Right lobe of liver (tissue), 6 donors: ENCODE measurements around the gene BRINP3. TPM values are rescaled to one million over a fixed set of nuclear protein-coding genes. Genes with fewer than 3 reads are reported as not detected.
"Not testable (repeated sequence)": the region's sequence is repeated elsewhere in the genome, so short reads cannot be mapped to it uniquely, and the experiment has no call there.

Experiments used
- ATAC-seq, 4 donors: fragments of 200-7000 bp; cut with Tn5 transposase; one replicate each; pipeline ENCODE4 v1.9.1; 2020; ENCODE audit warnings: mild to moderate bottlenecking in 4 of 4, moderate library complexity in 4 of 4
- DNase-seq, 3 donors: peaks; one replicate each; pipeline ENCODE4 v3.0.0-alpha.2; 2020
- H3K27ac ChIP-seq, 3 donors: fragments of 200-600 bp; one replicate each; pipeline ENCODE4 v1.8.0; 2022
- H3K27me3 ChIP-seq, 2 donors: fragments of 200-600 bp; one replicate each; pipeline ENCODE4 v1.8.0; 2022
- H3K36me3 ChIP-seq, 4 donors: fragments of 200-600 bp; sonication (generic) in 1 of 4; one replicate each; pipeline versions ENCODE4 v1.5.1 to v1.8.0; 2017 to 2022; ENCODE audit warnings: control low read depth in 1 of 4
- H3K4me1 ChIP-seq, 4 donors: fragments of 200-600 bp; sonication (generic) in 1 of 4; one replicate each; pipeline versions ENCODE4 v1.5.1 to v1.8.0; 2017 to 2022; ENCODE audit warnings: control low read depth in 1 of 4
- H3K4me3 ChIP-seq, 3 donors: fragments of 200-600 bp; one replicate each; pipeline ENCODE4 v1.8.0; 2022
- H3K9me3 ChIP-seq, 4 donors: fragments of 200-600 bp; sonication (generic) in 1 of 4; one replicate each; pipeline versions ENCODE4 v1.5.1 to v1.8.0; 2017 to 2022; ENCODE audit warnings: control low read depth in 1 of 4
- POLR2A ChIP-seq: fragments of 450-650 bp; IDR thresholded peaks from one replicate; pipeline ENCODE4 v1.6.1; 2017; ENCODE audit warnings: antibody characterized with exemption, mild to moderate bottlenecking
- WGBS: methylation state at CpG from one replicate; pipeline ENCODE4 v1.1.6; 2018; ENCODE audit warnings: low coverage, low lambda C conversion rate; ENCODE audit not compliant: insufficient coverage; ENCODE audit errors: missing lambda C conversion rate; 5-methylcytosine and 5-hydroxymethylcytosine counted together
- intact Hi-C, 2 donors: fragments of 100-400 bp; cut with DNase I; formaldehyde crosslinking; loops; one replicate each; pipeline versions ENCODE4 v1.11.2 to v1.14.1; 2022
- long read RNA-seq: library from polyadenylated mRNA; unstranded; transcript quantifications from one replicate; pipeline ENCODE4 v2.0.0, GENCODE V29; 2019
- total RNA-seq, 6 experiments: library from RNA; depleted of rRNA in 2 of 6; stranded (reverse); fragments of >200 nt in 2 of 6; fragmentation: NEBNext Ultra II Directional in 3 of 6; extraction: Animal tissue kit (Norgen Biotek cat#: 25700) in 3 of 6; gene quantifications; one replicate each; pipeline versions ENCODE4 v1.1.0 to v1.2.4, GENCODE V29; 2016 to 2023
- TF ChIP-seq, protein P1 (sequence below), 4 donors: fragments of 200-600 bp in 3 of 4; fragments of 450-650 bp in 1 of 4; IDR thresholded peaks; one replicate each; pipeline versions ENCODE4 v1.5.1 to v1.8.0; 2016 to 2022; ENCODE audit warnings: antibody characterized with exemption in 4 of 4, mild to moderate bottlenecking in 2 of 4
- donor health status: DM: no; HTN: yes; CAD: no.
- donor health status: DM: no; HTN: no; CAD: no.
- donor health status: DM: no; HTN: no; CAD: no.
- donor health status: DM: no; HTN: yes; CAD: no.
- donor health status: DM: no; HTN: yes; CAD: no.

The BRINP3 gene
- total RNA-seq: not detected
- long read RNA-seq: 0 reads

GRCh38 chr1:190477762-190478148 lies at the start of gene BRINP3:
Gene BRINP3 (minus strand): TSS chr1:190477864.
- Histone ChIP-seq H3K27ac (no peak within 1 kb of the TSS), H3K36me3 (no peaks in the 10 kb centered on the region), H3K4me3 (no peak within 1 kb of the TSS), H3K27me3 (no peaks in the 10 kb centered on the region), H3K9me3 (no peaks in the 10 kb centered on the region), H3K4me1 (peaks cover 0 to 9% (median 0%) of the 10 kb centered on the region in 4 donors)
- ATAC-seq: peak in 1 of 4 donors; percentile 17
- WGBS: 2% methylated on average over 4 of the region's 4 CpGs
- TF ChIP-seq POLR2A: no peak
- TF ChIP-seq, protein P1, sequence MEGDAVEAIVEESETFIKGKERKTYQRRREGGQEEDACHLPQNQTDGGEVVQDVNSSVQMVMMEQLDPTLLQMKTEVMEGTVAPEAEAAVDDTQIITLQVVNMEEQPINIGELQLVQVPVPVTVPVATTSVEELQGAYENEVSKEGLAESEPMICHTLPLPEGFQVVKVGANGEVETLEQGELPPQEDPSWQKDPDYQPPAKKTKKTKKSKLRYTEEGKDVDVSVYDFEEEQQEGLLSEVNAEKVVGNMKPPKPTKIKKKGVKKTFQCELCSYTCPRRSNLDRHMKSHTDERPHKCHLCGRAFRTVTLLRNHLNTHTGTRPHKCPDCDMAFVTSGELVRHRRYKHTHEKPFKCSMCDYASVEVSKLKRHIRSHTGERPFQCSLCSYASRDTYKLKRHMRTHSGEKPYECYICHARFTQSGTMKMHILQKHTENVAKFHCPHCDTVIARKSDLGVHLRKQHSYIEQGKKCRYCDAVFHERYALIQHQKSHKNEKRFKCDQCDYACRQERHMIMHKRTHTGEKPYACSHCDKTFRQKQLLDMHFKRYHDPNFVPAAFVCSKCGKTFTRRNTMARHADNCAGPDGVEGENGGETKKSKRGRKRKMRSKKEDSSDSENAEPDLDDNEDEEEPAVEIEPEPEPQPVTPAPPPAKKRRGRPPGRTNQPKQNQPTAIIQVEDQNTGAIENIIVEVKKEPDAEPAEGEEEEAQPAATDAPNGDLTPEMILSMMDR (IDR thresholded peaks at IDR 0.05): no peak
- no peak for DNase-seq
- intact Hi-C loops: no loop called here

DNA sequence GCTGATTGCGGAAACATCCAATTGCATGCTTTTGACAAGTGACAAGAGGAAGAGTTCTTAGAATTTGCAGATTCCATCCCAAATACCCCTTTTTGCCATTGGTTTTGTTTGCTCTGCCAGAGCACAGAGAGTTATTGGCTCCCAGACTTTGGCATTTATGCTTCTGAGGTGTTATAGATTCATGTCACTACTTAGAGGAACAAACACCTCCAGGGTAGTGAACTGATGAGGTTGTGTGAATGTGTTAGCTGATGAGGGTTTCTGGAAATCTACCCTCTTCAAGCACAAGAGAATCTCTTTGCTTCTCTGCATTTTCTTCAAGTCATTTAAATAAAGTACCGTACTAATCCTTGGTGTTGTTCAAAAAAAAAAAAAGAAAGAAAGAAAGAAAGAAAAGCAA lies 33.9 kb upstream of the BRINP3 start:
- H3K4me3 ChIP-seq: no peak overlapping the region
- H3K4me1 ChIP-seq: no peaks in the 10 kb centered on the region
- no peak for DNase-seq
- WGBS: 64% methylated on average over 2 of the region's 2 CpGs
- ATAC-seq: no peak
- intact Hi-C loops: no loop called here
- TF ChIP-seq POLR2A: no peak
- TF ChIP-seq, protein P1 (IDR thresholded peaks at IDR 0.05): no peak
- H3K27ac ChIP-seq: no peak overlapping the region
- H3K27me3 ChIP-seq: no peaks in the 10 kb centered on the region
- H3K36me3 ChIP-seq: no peaks in the 10 kb centered on the region
- H3K9me3 ChIP-seq: no peaks in the 10 kb centered on the region

DNA sequence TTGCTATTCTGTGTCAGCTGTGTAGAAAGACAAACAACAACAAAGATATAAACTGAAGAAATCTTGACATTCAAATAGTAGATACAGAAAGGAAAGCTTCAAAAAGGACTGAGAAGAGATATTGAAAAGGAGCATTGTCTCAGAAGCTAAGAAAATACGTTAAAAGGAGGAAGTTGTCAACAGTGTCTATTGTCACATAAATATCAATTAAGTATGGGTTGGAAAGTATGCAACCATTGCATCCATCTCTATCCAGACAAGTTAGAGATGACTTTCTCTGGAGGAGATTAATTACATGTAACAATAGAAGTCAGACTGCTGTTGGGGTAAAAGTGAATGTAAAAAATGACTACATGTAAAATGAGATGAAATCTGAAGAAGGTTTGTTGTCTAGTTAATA lies 29.7 kb upstream of the BRINP3 start:
- no peaks in the 10 kb centered on the region for H3K4me1 ChIP-seq
- ATAC-seq (no peak), DNase-seq (no peak)
- no peak overlapping the region for H3K27ac ChIP-seq
- H3K27me3 ChIP-seq: no peaks in the 10 kb centered on the region
- intact Hi-C loops: no loop called here
- H3K9me3 ChIP-seq: no peaks in the 10 kb centered on the region
- 29% methylated on average over 1 of the region's 1 CpG for WGBS
- no peaks in the 10 kb centered on the region for H3K36me3 ChIP-seq
- no peak overlapping the region for H3K4me3 ChIP-seq
- TF ChIP-seq, protein P1 (IDR thresholded peaks at IDR 0.05): no peak
- no peak for TF ChIP-seq POLR2A

GRCh38 chr1:190504539-190504938 lies 26.9 kb upstream of the BRINP3 start:
- H3K9me3 ChIP-seq, H3K27ac ChIP-seq, intact Hi-C loops, H3K4me3 ChIP-seq, H3K4me1 ChIP-seq, DNase-seq, H3K27me3 ChIP-seq, ATAC-seq, H3K36me3 ChIP-seq: not testable (repeated sequence)
- WGBS: 50% methylated on average over 3 of the region's 3 CpGs

DNA sequence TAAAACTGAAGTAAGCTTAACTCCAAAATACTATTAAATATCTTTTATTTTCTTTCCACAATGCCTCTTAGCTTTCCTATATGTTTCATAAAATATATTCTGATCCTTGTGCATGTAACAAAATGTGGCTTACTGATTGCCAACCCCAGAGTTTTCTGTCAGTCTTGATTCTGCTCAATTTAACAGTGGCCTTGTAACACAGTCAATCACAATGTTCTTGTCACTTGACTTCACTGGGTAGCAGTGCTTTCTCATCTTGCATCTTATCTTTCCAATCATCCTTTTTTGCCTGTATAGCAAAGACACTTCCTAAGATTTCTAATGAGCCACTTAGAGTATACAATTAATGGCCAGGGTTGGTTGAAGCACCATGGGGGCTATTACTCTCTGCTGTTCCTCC lies 19.9 kb upstream of the BRINP3 start:
- Histone ChIP-seq H3K36me3 (no peaks in the 10 kb centered on the region), H3K4me1 (no peaks in the 10 kb centered on the region), H3K4me3 (no peak overlapping the region), H3K27ac (no peak overlapping the region), H3K27me3 (no peaks in the 10 kb centered on the region), H3K9me3 (no peaks in the 10 kb centered on the region)
- intact Hi-C loops: no loop called here
- TF ChIP-seq, protein P1 (IDR thresholded peaks at IDR 0.05): no peak
- no peak for TF ChIP-seq POLR2A
- no peak for DNase-seq
- no peak for ATAC-seq
